K562 (cell line): Measurements from ENCODE around the gene TRIP10. TPM values are rescaled to one million over a fixed set of nuclear protein-coding genes. Genes with fewer than 3 reads are reported as not detected.
A peak's percentile ranks its signal among the peaks of the same experiment; 100 is the strongest.

Experiments used
- ARNT ChIP-seq, 2 experiments: fragments of 450-650 bp; IDR thresholded peaks; 2 replicates each; pipeline ENCODE4 v1.6.1; 2016; ENCODE audit warnings: mild to moderate bottlenecking in 1 of 2
- CBFA2T2 ChIP-seq: fragments of 450-650 bp; conservative IDR thresholded peaks from 2 replicates; pipeline ENCODE4 v1.6.1; 2017; ENCODE audit warnings: mild to moderate bottlenecking
- CEBPB ChIP-seq: fragments of 450-650 bp; IDR thresholded peaks from 2 replicates; pipeline ENCODE4 v1.6.1; 2016; ENCODE audit warnings: missing genetic modification characterization, missing compliant biosample characterization
- HBP1 ChIP-seq: fragments of 450-650 bp; formaldehyde crosslinking; IDR thresholded peaks from 2 replicates; pipeline ENCODE4 v1.4.0; 2022; ENCODE audit warnings: missing genetic modification characterization
- ILF3 ChIP-seq: fragments of 450-650 bp; IDR thresholded peaks from 2 replicates; pipeline ENCODE4 v1.6.1; 2018; ENCODE audit warnings: antibody characterized with exemption, mild to moderate bottlenecking, moderate library complexity, borderline replicate concordance
- LARP7 ChIP-seq: fragments of 450-650 bp; IDR thresholded peaks from 2 replicates; pipeline ENCODE4 v1.6.1; 2016
- MGA ChIP-seq: fragments of 450-650 bp; IDR thresholded peaks from 2 replicates; pipeline ENCODE4 v1.6.1; 2016; ENCODE audit warnings: mild to moderate bottlenecking, moderate library complexity
- NFIX ChIP-seq: fragments of 250-450 bp; sonication (Bioruptor Pico); IDR thresholded peaks from 2 replicates; pipeline ENCODE4 v1.4.0; 2020; ENCODE audit warnings: low read depth, mild to moderate bottlenecking, moderate library complexity
- PTRF ChIP-seq: fragments of 450-650 bp; IDR thresholded peaks from 2 replicates; pipeline ENCODE4 v1.6.1; 2016; ENCODE audit warnings: mild to moderate bottlenecking, missing genetic modification characterization, missing compliant biosample characterization
- ZBTB1 ChIP-seq: sonication (generic); formaldehyde crosslinking; IDR thresholded peaks from 2 replicates; pipeline ENCODE4 v1.8.1; 2023; ENCODE audit warnings: missing genetic modification reagents, low read depth, mild to moderate bottlenecking, borderline replicate concordance
- polyA plus RNA-seq, 8 experiments: library from polyadenylated mRNA; depleted of rRNA in 4 of 8; stranded (reverse) in 5 of 8; unstranded in 3 of 8; fragments of >200 nt; fragmentation: Nextera tagmentation in 2 of 8; fragmentation: Illumina TruSeq in 1 of 8; extraction: Ambion mirVana in 2 of 8; extraction: Trizol in 1 of 8; gene quantifications; 2 replicates each; pipeline versions ENCODE4 v1.2.1 to v1.2.3, GENCODE V29; 2011 to 2014; ENCODE audit warnings: inconsistent platforms in 1 of 8, missing spikeins in 1 of 8
- total RNA-seq, 7 experiments: library from RNA; depleted of rRNA in 6 of 7; stranded (reverse); fragments of >200 nt in 6 of 7; fragmentation: Illumina TruSeq in 2 of 7; extraction: Trizol in 2 of 7; gene quantifications; 2 replicates each; pipeline versions ENCODE4 v1.2.1 to v1.2.3, GENCODE V29; 2011 to 2021; ENCODE audit warnings: low replicate concordance in 1 of 7

The TRIP10 gene
- total and polyA plus RNA-seq, 9 of the 15 experiments (the other 6 are each of a cell fraction or from before 2014, with no cell fraction given): 1.2 to 66.8 (median 36.1) TPM

- TF ChIP-seq MGA: no peak; the same call in 1 of the 2 replicates
- 0 out of 2 replicates have a peak, but pooled peaks have one; percentile 1 for TF ChIP-seq CBFA2T2
- no peak for TF ChIP-seq NFIX
- peak; percentile 86 to 99; a peak in 3 of 4 replicates for TF ChIP-seq ARNT (IDR thresholded peaks at IDR 0.05)
- peak; percentile 56; the same call in 1 of the 2 replicates for TF ChIP-seq ZBTB1
- no peak for TF ChIP-seq PTRF (tag)
- peak; percentile 93 for TF ChIP-seq HBP1 (CRISPR knock-in tag)
- TF ChIP-seq CEBPB: no peak
- TF ChIP-seq LARP7: peak; percentile 97
- no peak for TF ChIP-seq ILF3
Observed at GRCh38 chr19:6717441-6717971, 22.0 kb upstream of the TRIP10 start (continued).
